ENCODE data around the gene STAG2. TPM values are rescaled to one million over a fixed set of nuclear protein-coding genes. Genes with fewer than 3 reads are reported as not detected.
"Not testable (repeated sequence)": the region's sequence is repeated elsewhere in the genome, so short reads cannot be mapped to it uniquely, and the experiment has no call there.

Gene STAG2
- total RNA-seq, 1 donor from 2014 or later: 68.4 TPM

- DNase-seq (ENCODE audit: low spot score): no peak
These were observed 74.2 kb downstream of the STAG2 start for GRCh38 chrX:124035657-124036056.

- no peak for DNase-seq (ENCODE audit: low spot score)
These were observed 80.5 kb downstream of the STAG2 start for GRCh38 chrX:124042042-124042441.

- no peak for DNase-seq (ENCODE audit: low spot score)
These were observed 83.6 kb downstream of the STAG2 start for GRCh38 chrX:124045109-124045508.

- not testable (repeated sequence) for DNase-seq (ENCODE audit: low spot score)
These were observed 122.9 kb downstream of the STAG2 start for GRCh38 chrX:124084417-124084816.

- DNase-seq (ENCODE audit: low spot score): no peak
These were observed 123.6 kb downstream of the STAG2 start for GRCh38 chrX:124085063-124085462.

GRCh38 chrX:124086411-124086810 lies 124.9 kb downstream of the STAG2 start:
- DNase-seq (ENCODE audit: low spot score): no peak

- DNase-seq (ENCODE audit: low spot score): no peak
These were observed 125.7 kb downstream of the STAG2 start for GRCh38 chrX:124087000-124087746.

- no peak for DNase-seq (ENCODE audit: low spot score)
These were observed 131.7 kb downstream of the STAG2 start for GRCh38 chrX:124093222-124093621.

- no peak for DNase-seq (ENCODE audit: low spot score)
These were observed 135.6 kb downstream of the STAG2 start for GRCh38 chrX:124097116-124097515.

- DNase-seq (ENCODE audit: low spot score): no peak
These were observed 136.6 kb downstream of the STAG2 start for GRCh38 chrX:124098089-124098488.

- DNase-seq (ENCODE audit: low spot score): no peak
These were observed 142.5 kb downstream of the STAG2 start for GRCh38 chrX:124103966-124104365.

GRCh38 chrX:124104512-124104911 lies 143.0 kb downstream of the STAG2 start:
- not testable (repeated sequence) for DNase-seq (ENCODE audit: low spot score)

GRCh38 chrX:124113621-124114600 lies 152.4 kb downstream of the STAG2 start:
- no peak for DNase-seq (ENCODE audit: low spot score)

GRCh38 chrX:124117325-124117724 lies 155.8 kb downstream of the STAG2 start:
- no peak for DNase-seq (ENCODE audit: low spot score)

GRCh38 chrX:124125471-124125870 lies 164.0 kb downstream of the STAG2 start:
- DNase-seq (ENCODE audit: low spot score): no peak

GRCh38 chrX:124127496-124127895 lies 166.0 kb downstream of the STAG2 start:
- no peak for DNase-seq (ENCODE audit: low spot score)

GRCh38 chrX:124132437-124132836 lies 170.9 kb downstream of the STAG2 start:
- not testable (repeated sequence) for DNase-seq (ENCODE audit: low spot score)

- no peak for DNase-seq (ENCODE audit: low spot score)
These were observed 184.2 kb downstream of the STAG2 start for GRCh38 chrX:124145749-124146148.

- no peak for DNase-seq (ENCODE audit: low spot score)
These were observed 189.7 kb downstream of the STAG2 start for GRCh38 chrX:124151195-124151594.

Data from ureter (tissue), 1 donor.